RPMI7951 (cell line): ENCODE data around the gene YAP1. TPM values are rescaled to one million over a fixed set of nuclear protein-coding genes. Genes with fewer than 3 reads are reported as not detected.

Experiments used
- DNase-seq: peaks from one replicate; pipeline ENCODE4 v3.0.0-alpha.2; 2012; ENCODE audit warnings: low read depth
- total RNA-seq: library from RNA; depleted of rRNA; stranded (reverse); fragments of >200 nt; shearing (Covaris generic); gene quantifications from 2 replicates; pipeline ENCODE4 v1.2.3, GENCODE V29; 2014; rRNA removed

Gene YAP1
- total RNA-seq, 1 experiment from 2014 or later = 72.7 TPM

- no peak for DNase-seq
These were observed 164.4 kb downstream of the YAP1 start for GRCh38 chr11:102274628-102275027.

GRCh38 chr11:102276362-102276761, 166.1 kb downstream of the YAP1 start:
- peak; percentile 29 for DNase-seq

- no peak for DNase-seq
These were observed 166.5 kb downstream of the YAP1 start for GRCh38 chr11:102276783-102277182.

GRCh38 chr11:102279641-102280170, 169.5 kb downstream of the YAP1 start:
- peak; percentile 73 for DNase-seq

GRCh38 chr11:102280245-102280833, 170.1 kb downstream of the YAP1 start:
- no peak for DNase-seq

Other genes starting within 250 kb of the YAP1 start
- 0.78 and 2.6 TPM in 2 replicates for gene CEP126, start 195.4 kb upstream of the YAP1 start, total RNA-seq
- not detected in 2 replicates for gene ANGPTL5, start 193.9 kb upstream of the YAP1 start, total RNA-seq
- gene CFAP300, start 63.0 kb upstream of the YAP1 start, total RNA-seq = 1.6 and 3.2 TPM in 2 replicates
- gene BIRC3, start 207.0 kb downstream of the YAP1 start, total RNA-seq = 4.8 and 9.3 TPM in 2 replicates
- gene BIRC2, start 236.8 kb downstream of the YAP1 start, total RNA-seq = 79.0 and 98.2 TPM in 2 replicates